ENCODE measurements around the gene RRAGC. TPM values are rescaled to one million over a fixed set of nuclear protein-coding genes. Genes with fewer than 3 reads are reported as not detected.
"Not testable (repeated sequence)": the region's sequence is repeated elsewhere in the genome, so short reads cannot be mapped to it uniquely, and the experiment has no call there.

RRAGC gene
- total RNA-seq, 1 donor from 2014 or later = 15.9 TPM

- intact Hi-C loops (cut with micrococcal nuclease) = loop anchor here (1.0 to 5.0 kb wide), 3 partner anchors 14 to 233 kb away; partner anchors contain the start of gene MYCBP
These were observed 575 bp downstream of the RRAGC start for GRCh38 chr1:38858833-38859560.

GRCh38 chr1:38852780-38853179, 6.8 kb downstream of the RRAGC start:
- intact Hi-C loops (cut with micrococcal nuclease) = no loop called here

GRCh38 chr1:38848071-38848470, 11.5 kb downstream of the RRAGC start:
- intact Hi-C loops (cut with micrococcal nuclease) = no loop called here

- intact Hi-C loops (cut with micrococcal nuclease) = no loop called here
These were observed 13.4 kb downstream of the RRAGC start for GRCh38 chr1:38846210-38846609.

GRCh38 chr1:38845088-38845487, 14.5 kb downstream of the RRAGC start:
- intact Hi-C loops (cut with micrococcal nuclease) = not testable (repeated sequence)

GRCh38 chr1:38840281-38840680, 19.3 kb downstream of the RRAGC start:
- intact Hi-C loops (cut with micrococcal nuclease) = no loop called here

GRCh38 chr1:38839363-38839762, 20.2 kb downstream of the RRAGC start:
- intact Hi-C loops (cut with micrococcal nuclease) = loop anchor here (10.0 kb wide), 1 partner anchor 795 kb away; the partner anchor contains the start of gene POU3F1

GRCh38 chr1:38836316-38836715, 23.3 kb downstream of the RRAGC start:
- intact Hi-C loops (cut with micrococcal nuclease) = loop anchor here (10.0 kb wide), 1 partner anchor 792 kb away; the partner anchor contains the start of gene POU3F1

GRCh38 chr1:38834937-38835827, 24.4 kb downstream of the RRAGC start:
- intact Hi-C loops (cut with micrococcal nuclease) = loop anchor here (1.0 to 10.0 kb wide), 2 partner anchors 790 to 845 kb away; partner anchors contain the start of genes POU3F1 and SF3A3

- intact Hi-C loops (cut with micrococcal nuclease) = loop anchor here (10.0 kb wide), 1 partner anchor 790 kb away; the partner anchor contains the start of gene POU3F1
These were observed 25.3 kb downstream of the RRAGC start for GRCh38 chr1:38834221-38834782.

- intact Hi-C loops (cut with micrococcal nuclease) = loop anchor here (10.0 kb wide), 1 partner anchor 788 kb away; the partner anchor contains the start of gene POU3F1
These were observed 26.4 kb downstream of the RRAGC start for GRCh38 chr1:38833146-38833545.

- intact Hi-C loops (cut with micrococcal nuclease) = loop anchor here (10.0 kb wide), 1 partner anchor 788 kb away; the partner anchor contains the start of gene POU3F1
These were observed 27.2 kb downstream of the RRAGC start for GRCh38 chr1:38832370-38832734.

GRCh38 chr1:38831731-38832369, 27.7 kb downstream of the RRAGC start:
- intact Hi-C loops (cut with micrococcal nuclease) = loop anchor here (10.0 kb wide), 1 partner anchor 787 kb away; the partner anchor contains the start of gene POU3F1

- intact Hi-C loops (cut with micrococcal nuclease) = no loop called here
These were observed 30.2 kb downstream of the RRAGC start for GRCh38 chr1:38829368-38829767.

GRCh38 chr1:38827318-38827717, 32.3 kb downstream of the RRAGC start:
- intact Hi-C loops (cut with micrococcal nuclease) = no loop called here

GRCh38 chr1:38826886-38827285, 32.7 kb downstream of the RRAGC start:
- intact Hi-C loops (cut with micrococcal nuclease) = no loop called here

GRCh38 chr1:38826262-38826661, 33.3 kb downstream of the RRAGC start:
- intact Hi-C loops (cut with micrococcal nuclease) = no loop called here

- intact Hi-C loops (cut with micrococcal nuclease) = no loop called here
These were observed 38.7 kb downstream of the RRAGC start for GRCh38 chr1:38820860-38821259.

- intact Hi-C loops (cut with micrococcal nuclease) = no loop called here
These were observed 40.1 kb downstream of the RRAGC start for GRCh38 chr1:38819516-38819915.

- intact Hi-C loops (cut with micrococcal nuclease) = no loop called here
These were observed 40.5 kb downstream of the RRAGC start for GRCh38 chr1:38819040-38819439.
